Fibroblast of lung (primary cell): ENCODE measurements around the gene LYL1. TPM values are rescaled to one million over a fixed set of nuclear protein-coding genes. Genes with fewer than 3 reads are reported as not detected.

ENCODE experiments used
- DNase-seq, 2 donors: peaks; one replicate each; pipeline versions ENCODE4 v3.0.0 to v3.0.0-alpha.2; 2010; ENCODE audit warnings: low read depth in 2 of 2
- H2AFZ ChIP-seq: 2 replicates; pipeline ENCODE4 v1.5.1; 2012; ENCODE audit warnings: low read length, control low read depth, inconsistent platforms
- H3K27ac ChIP-seq: 2 replicates; pipeline ENCODE4 v1.5.1; 2011; ENCODE audit warnings: low read length, control low read depth; ENCODE audit not compliant: insufficient read depth
- H3K27me3 ChIP-seq: 2 replicates; pipeline ENCODE4 v1.5.1; 2011; ENCODE audit warnings: mild to moderate bottlenecking, low read length; ENCODE audit not compliant: control insufficient read depth, insufficient read depth
- H3K36me3 ChIP-seq: 2 replicates; pipeline ENCODE4 v1.5.1; 2011; ENCODE audit warnings: low read length; ENCODE audit not compliant: control insufficient read depth, insufficient read depth
- H3K4me1 ChIP-seq: 2 replicates; pipeline ENCODE4 v1.5.1; 2011; ENCODE audit warnings: low read length; ENCODE audit not compliant: control insufficient read depth, insufficient read depth; ENCODE audit errors: extremely low read depth
- H3K4me2 ChIP-seq: 2 replicates; pipeline ENCODE4 v1.5.1; 2011; ENCODE audit warnings: low read length, control low read depth; ENCODE audit not compliant: insufficient read depth; ENCODE audit errors: extremely low read depth
- H3K4me3 ChIP-seq, 4 experiments: fragments of 200-600 bp in 1 of 4; sonication (generic) in 1 of 4; replicated peaks in 1 of 4; 2 replicates each; pipeline ENCODE4 v1.5.1; 2011 to 2016; ENCODE audit warnings: low read length in 4 of 4, low read depth in 3 of 4, mild to moderate bottlenecking in 3 of 4, control low read depth in 2 of 4, inconsistent platforms in 1 of 4, mixed read lengths in 1 of 4; ENCODE audit not compliant: insufficient read depth in 1 of 4; ENCODE audit errors: control extremely low read depth in 1 of 4
- H3K79me2 ChIP-seq: 2 replicates; pipeline ENCODE4 v1.5.1; 2012; ENCODE audit warnings: mild to moderate bottlenecking, low read length, inconsistent platforms; ENCODE audit not compliant: control insufficient read depth, insufficient read depth
- H3K9ac ChIP-seq: 2 replicates; pipeline ENCODE4 v1.5.1; 2011; ENCODE audit warnings: mild to moderate bottlenecking, low read length, control low read depth; ENCODE audit not compliant: insufficient read depth
- H3K9me3 ChIP-seq: 2 replicates; pipeline ENCODE4 v1.5.1; 2012; ENCODE audit warnings: low read depth, low read length; ENCODE audit not compliant: control insufficient read depth, insufficient read depth
- H4K20me1 ChIP-seq: 2 replicates; pipeline ENCODE4 v1.5.1; 2011; ENCODE audit warnings: low read length; ENCODE audit not compliant: control insufficient read depth, insufficient read depth; ENCODE audit errors: extremely low read depth
- EZH2 ChIP-seq: IDR thresholded peaks from 2 replicates; pipeline ENCODE4 v1.5.1; 2012; ENCODE audit warnings: low read length, control low read depth, mild to moderate bottlenecking; ENCODE audit errors: missing control alignments
- polyA plus RNA-seq, 2 donors: library from polyadenylated mRNA; depleted of rRNA in 1 of 2; stranded (reverse) in 1 of 2; unstranded in 1 of 2; fragments of >200 nt; gene quantifications; 2 replicates each; pipeline ENCODE4 v1.2.1, GENCODE V29; 2011 to 2012; ENCODE audit warnings: missing spikeins in 1 of 2
- total RNA-seq: library from RNA; depleted of rRNA; stranded (reverse); fragments of >200 nt; gene quantifications from 2 replicates; pipeline ENCODE4 v1.2.1, GENCODE V29; 2014
- TF ChIP-seq, protein P1 (sequence below), 2 donors: IDR thresholded peaks in 1 of 2; conservative IDR thresholded peaks in 1 of 2; 1 replicate in 1 of 2; 2 replicates in 1 of 2; pipeline ENCODE4 v1.5.1; 2011 to 2012; ENCODE audit warnings: low read length in 2 of 2, control low read depth in 1 of 2, inconsistent platforms in 1 of 2, low read depth in 1 of 2, mild to moderate bottlenecking in 1 of 2

LYL1 gene
- total and polyA plus RNA-seq, 2 donors (not counting 1 experiment from before 2014, with no cell fraction given) = 0.30 to 1.2 TPM

DNA sequence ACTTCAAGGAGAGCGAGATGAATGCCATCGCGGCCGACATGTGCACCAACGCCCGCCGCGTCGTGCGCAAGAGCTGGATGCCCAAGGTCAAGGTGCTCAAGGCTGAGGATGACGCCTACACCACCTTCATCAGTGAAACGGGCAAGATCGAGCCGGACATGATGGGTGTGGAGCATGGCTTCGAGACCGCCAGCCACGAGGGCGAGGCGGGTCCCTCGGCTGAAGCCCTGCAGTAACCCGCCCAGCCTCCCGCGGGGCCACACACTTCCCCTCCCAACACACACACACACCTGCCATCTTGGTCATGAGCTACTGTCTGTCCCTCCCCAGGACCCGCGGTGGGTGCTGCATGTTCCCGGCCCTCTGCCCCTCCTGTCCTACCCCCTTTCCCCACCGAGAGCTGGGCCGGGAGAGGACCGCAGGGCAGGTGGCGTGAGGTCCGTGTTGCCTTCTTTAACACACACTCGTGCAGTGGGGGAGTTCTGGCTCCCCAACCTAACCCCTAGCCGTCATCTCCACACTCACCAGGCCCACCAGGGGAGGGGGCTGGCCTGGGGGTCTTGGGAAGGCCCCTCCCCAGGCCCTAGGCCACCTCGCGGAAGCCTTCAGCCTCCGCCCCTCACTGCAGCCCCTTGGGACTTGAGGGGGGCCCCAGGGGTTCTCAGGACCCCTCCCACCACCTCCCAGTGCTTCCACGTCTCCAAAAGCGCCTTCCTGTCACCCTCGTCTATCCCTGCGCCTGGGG, 35.7 kb upstream of the LYL1 start:
- TF ChIP-seq, protein P1, sequence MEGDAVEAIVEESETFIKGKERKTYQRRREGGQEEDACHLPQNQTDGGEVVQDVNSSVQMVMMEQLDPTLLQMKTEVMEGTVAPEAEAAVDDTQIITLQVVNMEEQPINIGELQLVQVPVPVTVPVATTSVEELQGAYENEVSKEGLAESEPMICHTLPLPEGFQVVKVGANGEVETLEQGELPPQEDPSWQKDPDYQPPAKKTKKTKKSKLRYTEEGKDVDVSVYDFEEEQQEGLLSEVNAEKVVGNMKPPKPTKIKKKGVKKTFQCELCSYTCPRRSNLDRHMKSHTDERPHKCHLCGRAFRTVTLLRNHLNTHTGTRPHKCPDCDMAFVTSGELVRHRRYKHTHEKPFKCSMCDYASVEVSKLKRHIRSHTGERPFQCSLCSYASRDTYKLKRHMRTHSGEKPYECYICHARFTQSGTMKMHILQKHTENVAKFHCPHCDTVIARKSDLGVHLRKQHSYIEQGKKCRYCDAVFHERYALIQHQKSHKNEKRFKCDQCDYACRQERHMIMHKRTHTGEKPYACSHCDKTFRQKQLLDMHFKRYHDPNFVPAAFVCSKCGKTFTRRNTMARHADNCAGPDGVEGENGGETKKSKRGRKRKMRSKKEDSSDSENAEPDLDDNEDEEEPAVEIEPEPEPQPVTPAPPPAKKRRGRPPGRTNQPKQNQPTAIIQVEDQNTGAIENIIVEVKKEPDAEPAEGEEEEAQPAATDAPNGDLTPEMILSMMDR (conservative IDR thresholded peaks at IDR 0.05 in 1 of 2, IDR thresholded peaks at IDR 0.05 in 1 of 2; ENCODE audit: low read depth in 1 of 2, low read length in 2 of 2) = no peak
- TF ChIP-seq EZH2 = no peak
- H3K9me3 ChIP-seq = no peaks in the 10 kb centered on the region
- H3K9ac ChIP-seq = no peak overlapping the region
- no peak overlapping the region for H2AFZ ChIP-seq
- H3K4me3 ChIP-seq = no peak overlapping the region
- no peak overlapping the region for H3K4me2 ChIP-seq
- peaks cover 21% of the 10 kb centered on the region for H3K79me2 ChIP-seq
- no peak overlapping the region for H3K27ac ChIP-seq
- no peaks in the 10 kb centered on the region for H4K20me1 ChIP-seq
- peaks cover 32% of the 10 kb centered on the region for H3K36me3 ChIP-seq
- peaks cover 3% of the 10 kb centered on the region for H3K4me1 ChIP-seq
- DNase-seq = no peak
- H3K27me3 ChIP-seq = no peaks in the 10 kb centered on the region

DNA sequence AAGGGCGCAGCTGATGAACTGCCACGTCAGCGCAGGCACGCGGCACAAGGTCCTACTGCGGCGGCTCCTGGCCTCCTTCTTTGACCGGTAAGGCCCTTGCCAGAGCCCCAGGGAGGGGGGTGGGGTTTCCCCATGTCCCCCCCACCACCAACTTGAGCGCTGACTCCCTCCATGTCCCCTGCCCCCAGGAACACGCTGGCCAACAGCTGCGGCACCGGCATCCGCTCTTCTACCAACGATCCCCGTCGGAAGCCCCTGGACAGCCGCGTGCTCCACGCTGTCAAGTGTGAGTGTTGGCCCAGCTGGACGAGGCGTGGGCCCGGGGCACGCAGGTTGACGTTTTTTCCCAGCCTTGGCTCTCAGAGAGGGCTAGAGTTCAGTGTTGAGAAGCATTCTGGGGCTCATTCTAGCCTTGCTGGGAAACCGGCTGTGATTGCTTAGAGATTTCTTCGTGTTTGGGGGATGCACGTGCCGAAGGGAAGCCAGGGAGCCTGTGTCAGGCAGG, 34.7 kb upstream of the LYL1 start:
- H3K79me2 ChIP-seq = peaks cover 28% of the 10 kb centered on the region
- no peaks in the 10 kb centered on the region for H3K4me1 ChIP-seq
- no peaks in the 10 kb centered on the region for H3K9me3 ChIP-seq
- H3K36me3 ChIP-seq = peaks cover 32% of the 10 kb centered on the region
- no peak for DNase-seq
- H3K4me2 ChIP-seq = no peak overlapping the region
- H3K27ac ChIP-seq = no peak overlapping the region
- TF ChIP-seq, protein P1 (conservative IDR thresholded peaks at IDR 0.05 in 1 of 2, IDR thresholded peaks at IDR 0.05 in 1 of 2; ENCODE audit: low read depth in 1 of 2, low read length in 2 of 2) = no peak
- TF ChIP-seq EZH2 = no peak
- H2AFZ ChIP-seq = no peak overlapping the region
- H3K9ac ChIP-seq = no peak overlapping the region
- no peaks in the 10 kb centered on the region for H4K20me1 ChIP-seq
- no peak overlapping the region for H3K4me3 ChIP-seq
- no peaks in the 10 kb centered on the region for H3K27me3 ChIP-seq

DNA sequence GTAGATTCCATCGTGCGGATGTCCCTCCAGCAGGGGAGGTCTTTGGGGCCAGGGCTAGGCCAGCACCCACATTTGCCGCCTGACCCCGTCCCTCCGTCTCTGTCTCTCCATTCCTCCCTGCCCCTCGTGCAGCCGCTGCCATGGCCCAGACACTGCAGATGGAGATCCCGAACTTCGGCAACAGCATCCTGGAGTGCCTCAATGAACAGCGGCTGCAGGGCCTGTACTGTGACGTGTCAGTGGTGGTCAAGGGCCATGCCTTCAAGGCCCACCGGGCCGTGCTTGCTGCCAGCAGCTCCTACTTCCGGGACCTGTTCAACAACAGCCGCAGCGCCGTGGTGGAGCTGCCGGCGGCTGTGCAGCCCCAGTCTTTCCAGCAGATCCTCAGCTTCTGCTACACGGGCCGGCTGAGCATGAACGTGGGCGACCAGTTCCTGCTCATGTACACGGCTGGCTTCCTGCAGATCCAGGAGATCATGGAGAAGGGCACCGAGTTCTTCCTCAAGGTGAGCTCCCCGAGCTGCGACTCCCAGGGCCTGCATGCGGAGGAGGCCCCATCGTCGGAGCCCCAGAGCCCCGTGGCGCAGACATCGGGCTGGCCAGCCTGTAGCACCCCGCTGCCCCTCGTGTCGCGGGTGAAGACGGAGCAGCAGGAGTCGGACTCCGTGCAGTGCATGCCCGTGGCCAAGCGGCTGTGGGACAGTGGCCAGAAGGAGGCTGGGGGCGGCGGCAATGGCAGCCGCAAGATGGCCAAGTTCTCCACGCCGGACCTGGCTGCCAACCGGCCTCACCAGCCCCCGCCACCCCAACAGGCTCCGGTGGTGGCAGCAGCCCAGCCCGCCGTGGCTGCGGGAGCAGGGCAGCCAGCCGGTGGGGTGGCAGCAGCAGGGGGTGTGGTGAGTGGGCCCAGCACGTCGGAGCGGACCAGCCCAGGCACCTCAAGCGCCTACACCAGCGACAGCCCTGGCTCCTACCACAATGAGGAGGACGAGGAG, 32.7 kb upstream of the LYL1 start:
- peaks cover 32% of the 10 kb centered on the region for H3K36me3 ChIP-seq
- no peak for DNase-seq
- H2AFZ ChIP-seq = no peak overlapping the region
- no peaks in the 10 kb centered on the region for H3K4me1 ChIP-seq
- no peaks in the 10 kb centered on the region for H3K9me3 ChIP-seq
- H3K79me2 ChIP-seq = peaks cover 38% of the 10 kb centered on the region
- H3K27ac ChIP-seq = no peak overlapping the region
- no peak overlapping the region for H3K4me3 ChIP-seq
- H3K27me3 ChIP-seq = no peaks in the 10 kb centered on the region
- no peaks in the 10 kb centered on the region for H4K20me1 ChIP-seq
- TF ChIP-seq, protein P1 (conservative IDR thresholded peaks at IDR 0.05 in 1 of 2, IDR thresholded peaks at IDR 0.05 in 1 of 2; ENCODE audit: low read depth in 1 of 2, low read length in 2 of 2) = no peak
- no peak for TF ChIP-seq EZH2
- no peak overlapping the region for H3K9ac ChIP-seq
- H3K4me2 ChIP-seq = no peak overlapping the region
